Brain pericyte (primary cell): ENCODE measurements around the gene KCNK6.
"Not testable (repeated sequence)": the region's sequence is repeated elsewhere in the genome, so short reads cannot be mapped to it uniquely, and the experiment has no call there.

Source experiments
- DNase-seq: peaks from one replicate; pipeline ENCODE4 v3.0.0-alpha.2; 2012; ENCODE audit warnings: low read depth, low spot score

KCNK6 gene

GRCh38 chr19:38323291-38323690 is 3.6 kb downstream of the KCNK6 start:
- DNase-seq = no peak

GRCh38 chr19:38324431-38324830 is 4.8 kb downstream of the KCNK6 start:
- DNase-seq = no peak

- DNase-seq = no peak
Observed at GRCh38 chr19:38326591-38326990, 6.9 kb downstream of the KCNK6 start.

- no peak for DNase-seq
Observed at GRCh38 chr19:38329651-38330050, 10.0 kb downstream of the KCNK6 start.

GRCh38 chr19:38331728-38332127 is 12.1 kb downstream of the KCNK6 start:
- DNase-seq = no peak

- no peak for DNase-seq
Observed at GRCh38 chr19:38333245-38333644, 13.6 kb downstream of the KCNK6 start.

- peak; percentile 87 for DNase-seq
Observed at GRCh38 chr19:38335949-38336637, 16.4 kb downstream of the KCNK6 start.

- peak; percentile 43 for DNase-seq
Observed at GRCh38 chr19:38336638-38337359, 17.2 kb downstream of the KCNK6 start.

- no peak for DNase-seq
Observed at GRCh38 chr19:38337360-38337653, 17.7 kb downstream of the KCNK6 start.

- not testable (repeated sequence) for DNase-seq
Observed at GRCh38 chr19:38339011-38339410, 19.4 kb downstream of the KCNK6 start.

GRCh38 chr19:38340927-38341326 is 21.3 kb downstream of the KCNK6 start:
- DNase-seq = no peak

GRCh38 chr19:38346837-38347236 is 27.2 kb downstream of the KCNK6 start:
- DNase-seq = no peak

GRCh38 chr19:38350883-38351282 is 31.2 kb downstream of the KCNK6 start:
- DNase-seq = no peak

- no peak for DNase-seq
Observed at GRCh38 chr19:38351865-38352395, 32.3 kb downstream of the KCNK6 start.

- DNase-seq = no peak
Observed at GRCh38 chr19:38352611-38353010, 33.0 kb downstream of the KCNK6 start.

GRCh38 chr19:38355728-38356725 is 36.4 kb downstream of the KCNK6 start:
- no peak for DNase-seq

GRCh38 chr19:38358071-38358470 is 38.4 kb downstream of the KCNK6 start:
- DNase-seq = no peak

GRCh38 chr19:38359242-38360021 is 39.8 kb downstream of the KCNK6 start:
- no peak for DNase-seq

GRCh38 chr19:38360351-38360750 is 40.7 kb downstream of the KCNK6 start:
- no peak for DNase-seq

GRCh38 chr19:38360839-38361631 is 41.4 kb downstream of the KCNK6 start:
- no peak for DNase-seq
